ENCODE data around the gene TSC2.

The TSC2 gene

DNA sequence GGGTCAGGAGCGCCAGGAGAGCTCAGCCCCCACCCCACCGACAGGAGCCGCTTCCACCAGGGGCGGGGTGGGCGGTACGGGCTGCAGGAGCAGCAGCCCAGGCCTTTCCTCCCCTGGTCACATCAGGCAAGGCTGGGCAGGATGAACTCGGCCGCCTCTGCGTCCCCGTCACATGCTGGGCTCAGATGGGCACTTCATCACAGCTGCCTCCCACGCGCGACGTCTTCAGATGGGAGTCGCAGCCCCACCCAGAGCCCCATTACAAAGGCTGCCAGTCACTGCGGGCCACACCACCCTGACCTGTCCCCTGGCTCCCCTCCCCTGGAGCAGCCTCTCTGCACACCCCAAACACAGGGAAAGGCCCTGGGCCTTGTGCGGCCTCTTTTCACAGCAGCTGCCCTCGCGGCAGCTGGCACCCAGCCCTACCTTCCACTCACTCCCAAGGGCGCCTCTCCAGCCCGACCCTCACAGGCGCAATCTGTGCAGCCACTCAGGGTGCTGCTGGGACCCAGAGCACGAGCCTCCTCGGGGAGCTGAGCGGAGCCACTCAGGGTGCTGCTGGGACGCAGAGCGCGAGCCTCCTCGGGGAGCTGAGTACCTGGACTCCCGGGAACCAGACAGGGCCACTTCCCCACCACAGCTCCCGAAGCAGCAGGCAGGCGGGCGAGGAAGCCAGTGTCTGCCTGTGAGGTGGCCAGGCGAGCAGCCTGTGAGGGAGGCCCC is 42.8 kb upstream of the TSC2 start:
- TF ChIP-seq MYC (IDR thresholded peaks at IDR 0.05; ENCODE audit: low read depth, low read length) (no peak), POLR2A (IDR thresholded peaks at IDR 0.05; ENCODE audit: extremely low read depth, insufficient read length) (no peak)
- TF ChIP-seq, protein P1, sequence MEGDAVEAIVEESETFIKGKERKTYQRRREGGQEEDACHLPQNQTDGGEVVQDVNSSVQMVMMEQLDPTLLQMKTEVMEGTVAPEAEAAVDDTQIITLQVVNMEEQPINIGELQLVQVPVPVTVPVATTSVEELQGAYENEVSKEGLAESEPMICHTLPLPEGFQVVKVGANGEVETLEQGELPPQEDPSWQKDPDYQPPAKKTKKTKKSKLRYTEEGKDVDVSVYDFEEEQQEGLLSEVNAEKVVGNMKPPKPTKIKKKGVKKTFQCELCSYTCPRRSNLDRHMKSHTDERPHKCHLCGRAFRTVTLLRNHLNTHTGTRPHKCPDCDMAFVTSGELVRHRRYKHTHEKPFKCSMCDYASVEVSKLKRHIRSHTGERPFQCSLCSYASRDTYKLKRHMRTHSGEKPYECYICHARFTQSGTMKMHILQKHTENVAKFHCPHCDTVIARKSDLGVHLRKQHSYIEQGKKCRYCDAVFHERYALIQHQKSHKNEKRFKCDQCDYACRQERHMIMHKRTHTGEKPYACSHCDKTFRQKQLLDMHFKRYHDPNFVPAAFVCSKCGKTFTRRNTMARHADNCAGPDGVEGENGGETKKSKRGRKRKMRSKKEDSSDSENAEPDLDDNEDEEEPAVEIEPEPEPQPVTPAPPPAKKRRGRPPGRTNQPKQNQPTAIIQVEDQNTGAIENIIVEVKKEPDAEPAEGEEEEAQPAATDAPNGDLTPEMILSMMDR (IDR thresholded peaks at IDR 0.05; ENCODE audit: low read depth, low read length) = no peak
- TF ChIP-seq, protein P2, sequence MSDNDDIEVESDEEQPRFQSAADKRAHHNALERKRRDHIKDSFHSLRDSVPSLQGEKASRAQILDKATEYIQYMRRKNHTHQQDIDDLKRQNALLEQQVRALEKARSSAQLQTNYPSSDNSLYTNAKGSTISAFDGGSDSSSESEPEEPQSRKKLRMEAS (IDR thresholded peaks at IDR 0.05; ENCODE audit: low read depth, low read length) = no peak
- DNase-seq (ENCODE audit: low read depth) = no peak
- no peak overlapping the region for H3K4me3 ChIP-seq (ENCODE audit: low read depth, low read length)

GRCh38 chr16:2005646-2006045 is 42.1 kb upstream of the TSC2 start:
- H3K4me3 ChIP-seq (ENCODE audit: low read depth, low read length) = no peak overlapping the region
- no peak for DNase-seq (ENCODE audit: low read depth)
- TF ChIP-seq, protein P1 (IDR thresholded peaks at IDR 0.05; ENCODE audit: low read depth, low read length) = no peak
- TF ChIP-seq, protein P2 (IDR thresholded peaks at IDR 0.05; ENCODE audit: low read depth, low read length) = no peak
- TF ChIP-seq MYC (IDR thresholded peaks at IDR 0.05; ENCODE audit: low read depth, low read length) = no peak
- TF ChIP-seq POLR2A (IDR thresholded peaks at IDR 0.05; ENCODE audit: extremely low read depth, insufficient read length) = no peak

- DNase-seq (ENCODE audit: low read depth) = no peak
- H3K4me3 ChIP-seq (ENCODE audit: low read depth, low read length) = no peak overlapping the region
- TF ChIP-seq POLR2A (IDR thresholded peaks at IDR 0.05; ENCODE audit: extremely low read depth, insufficient read length) (no peak), MYC (IDR thresholded peaks at IDR 0.05; ENCODE audit: low read depth, low read length) (no peak)
- TF ChIP-seq, protein P1 (IDR thresholded peaks at IDR 0.05; ENCODE audit: low read depth, low read length) = no peak
- TF ChIP-seq, protein P2 (IDR thresholded peaks at IDR 0.05; ENCODE audit: low read depth, low read length) = no peak
Measured at GRCh38 chr16:2006317-2006716, 41.5 kb upstream of the TSC2 start.

DNA sequence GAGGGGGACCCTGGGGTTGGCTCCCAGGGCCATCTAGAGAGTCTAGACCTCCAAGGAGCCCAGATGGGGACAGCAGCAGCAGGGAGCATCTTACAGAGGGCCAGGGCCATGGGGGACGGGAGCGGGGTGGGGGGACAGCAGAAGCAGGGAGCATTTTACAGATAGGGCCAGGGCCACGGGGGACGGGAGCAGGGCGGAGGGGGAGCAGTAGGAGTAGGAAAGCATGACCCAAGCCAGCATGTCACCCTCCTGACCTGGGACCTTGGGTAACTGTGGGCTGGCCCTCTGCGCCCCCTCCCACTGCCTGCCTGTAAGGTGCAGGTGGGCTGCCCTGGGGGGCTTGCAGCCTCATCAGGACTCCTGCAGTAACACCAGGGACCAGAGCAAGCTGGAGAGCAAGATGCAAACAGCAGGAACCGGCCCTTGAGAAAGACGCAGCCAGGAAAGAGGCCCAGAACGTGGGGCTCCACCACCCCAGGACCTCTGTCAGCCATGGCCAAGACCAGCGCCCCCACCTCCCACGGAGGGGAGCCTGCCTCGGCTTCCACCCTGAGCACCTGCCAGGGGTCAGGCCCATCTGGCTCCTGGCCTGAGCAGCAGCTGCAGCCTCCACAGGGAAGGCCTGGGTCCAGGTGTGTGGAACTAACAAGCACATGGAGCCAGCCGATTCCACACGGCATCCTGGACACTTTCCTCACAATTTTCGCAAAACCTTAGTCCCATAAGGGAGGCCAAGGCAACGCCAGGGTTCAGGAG is 40.5 kb upstream of the TSC2 start:
- peak overlapping the region; percentile 86 for H3K4me3 ChIP-seq (ENCODE audit: low read depth, low read length)
- TF ChIP-seq, protein P1 (IDR thresholded peaks at IDR 0.05; ENCODE audit: low read depth, low read length) = no peak
- no peak for TF ChIP-seq MYC (IDR thresholded peaks at IDR 0.05; ENCODE audit: low read depth, low read length)
- TF ChIP-seq POLR2A (IDR thresholded peaks at IDR 0.05; ENCODE audit: extremely low read depth, insufficient read length) = no peak
- TF ChIP-seq, protein P2 (IDR thresholded peaks at IDR 0.05; ENCODE audit: low read depth, low read length) = no peak
- DNase-seq (ENCODE audit: low read depth) = no peak

DNA sequence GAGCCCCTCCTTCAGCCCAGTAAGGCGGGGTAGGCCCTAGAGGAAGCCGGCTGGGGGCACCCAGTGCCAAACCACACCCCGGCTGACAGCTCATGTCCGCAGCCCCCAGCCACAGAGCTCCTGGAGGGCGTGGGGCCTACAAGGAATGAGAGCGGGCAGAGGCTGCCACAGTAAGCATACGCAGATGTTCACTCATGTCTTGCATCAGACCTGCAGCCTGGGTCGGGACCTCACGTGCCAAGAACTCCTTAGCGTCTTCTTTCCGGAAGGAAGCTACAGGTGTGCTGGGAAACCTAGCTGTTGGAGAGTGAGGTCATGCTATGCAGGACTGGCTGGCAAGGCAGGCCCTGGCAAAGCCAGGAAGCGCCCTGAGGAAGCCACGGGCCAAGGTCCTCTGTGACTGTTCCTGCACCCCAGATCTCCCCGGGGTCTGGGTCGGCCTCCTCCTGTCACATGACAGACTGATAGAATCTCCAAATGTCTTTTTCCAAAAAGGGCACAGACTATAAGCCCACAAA is 39.7 kb upstream of the TSC2 start:
- H3K4me3 ChIP-seq (ENCODE audit: low read depth, low read length) = peak overlapping the region; percentile 86
- DNase-seq (ENCODE audit: low read depth) = peak; percentile 86
- TF ChIP-seq MYC (IDR thresholded peaks at IDR 0.05; ENCODE audit: low read depth, low read length) = peak; percentile 7; the same call in 1 of the 2 replicates
- TF ChIP-seq, protein P2 (IDR thresholded peaks at IDR 0.05; ENCODE audit: low read depth, low read length) = peak; percentile 55
- TF ChIP-seq, protein P1 (IDR thresholded peaks at IDR 0.05; ENCODE audit: low read depth, low read length) = no peak
